ENCODE data around the gene F2RL3.

F2RL3 gene

GRCh38 chr19:16922592-16922934 is 33.8 kb downstream of the F2RL3 start:
- no peak overlapping the region for H3K9ac ChIP-seq
- H3K79me2 ChIP-seq (ENCODE audit: insufficient read depth, low read depth): no peaks in the 10 kb centered on the region
- no peak overlapping the region for H3K4me3 ChIP-seq (IDR thresholded peaks at IDR 0.05; ENCODE audit: insufficient read depth, low read depth, low read length)
- no peak overlapping the region for H3K27ac ChIP-seq
- TF ChIP-seq, protein P1, sequence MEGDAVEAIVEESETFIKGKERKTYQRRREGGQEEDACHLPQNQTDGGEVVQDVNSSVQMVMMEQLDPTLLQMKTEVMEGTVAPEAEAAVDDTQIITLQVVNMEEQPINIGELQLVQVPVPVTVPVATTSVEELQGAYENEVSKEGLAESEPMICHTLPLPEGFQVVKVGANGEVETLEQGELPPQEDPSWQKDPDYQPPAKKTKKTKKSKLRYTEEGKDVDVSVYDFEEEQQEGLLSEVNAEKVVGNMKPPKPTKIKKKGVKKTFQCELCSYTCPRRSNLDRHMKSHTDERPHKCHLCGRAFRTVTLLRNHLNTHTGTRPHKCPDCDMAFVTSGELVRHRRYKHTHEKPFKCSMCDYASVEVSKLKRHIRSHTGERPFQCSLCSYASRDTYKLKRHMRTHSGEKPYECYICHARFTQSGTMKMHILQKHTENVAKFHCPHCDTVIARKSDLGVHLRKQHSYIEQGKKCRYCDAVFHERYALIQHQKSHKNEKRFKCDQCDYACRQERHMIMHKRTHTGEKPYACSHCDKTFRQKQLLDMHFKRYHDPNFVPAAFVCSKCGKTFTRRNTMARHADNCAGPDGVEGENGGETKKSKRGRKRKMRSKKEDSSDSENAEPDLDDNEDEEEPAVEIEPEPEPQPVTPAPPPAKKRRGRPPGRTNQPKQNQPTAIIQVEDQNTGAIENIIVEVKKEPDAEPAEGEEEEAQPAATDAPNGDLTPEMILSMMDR (conservative IDR thresholded peaks at IDR 0.05; ENCODE audit: low read depth, low read length): no peak
- H3K4me1 ChIP-seq (ENCODE audit: low read depth, poor library complexity, severe bottlenecking): peaks cover 4% of the 10 kb centered on the region
- no peak overlapping the region for H2AFZ ChIP-seq (ENCODE audit: low read depth)
- peaks cover 22% of the 10 kb centered on the region for H3K27me3 ChIP-seq (ENCODE audit: insufficient read depth, low read depth)
- no peaks in the 10 kb centered on the region for H4K20me1 ChIP-seq (ENCODE audit: insufficient read depth)
- H3K36me3 ChIP-seq (ENCODE audit: insufficient read depth): no peaks in the 10 kb centered on the region
- no peak overlapping the region for H3K4me2 ChIP-seq

- Histone ChIP-seq H3K4me2 (no peak overlapping the region), H3K27me3 (ENCODE audit: insufficient read depth, low read depth) (peaks cover 18% of the 10 kb centered on the region), H3K4me3 (IDR thresholded peaks at IDR 0.05; ENCODE audit: insufficient read depth, low read depth, low read length) (no peak overlapping the region), H3K4me1 (ENCODE audit: low read depth, poor library complexity, severe bottlenecking) (peaks cover 4% of the 10 kb centered on the region), H3K79me2 (ENCODE audit: insufficient read depth, low read depth) (no peaks in the 10 kb centered on the region), H2AFZ (ENCODE audit: low read depth) (no peak overlapping the region), H4K20me1 (ENCODE audit: insufficient read depth) (no peaks in the 10 kb centered on the region), H3K9ac (no peak overlapping the region), H3K36me3 (ENCODE audit: insufficient read depth) (no peaks in the 10 kb centered on the region), H3K27ac (no peak overlapping the region)
- TF ChIP-seq, protein P1 (conservative IDR thresholded peaks at IDR 0.05; ENCODE audit: low read depth, low read length): no peak
These were observed 34.1 kb downstream of the F2RL3 start for GRCh38 chr19:16922949-16923348.

GRCh38 chr19:16927883-16928282 is 39.1 kb downstream of the F2RL3 start:
- H3K4me1 ChIP-seq (ENCODE audit: low read depth, poor library complexity, severe bottlenecking): no peaks in the 10 kb centered on the region
- peaks cover 14% of the 10 kb centered on the region for H3K27me3 ChIP-seq (ENCODE audit: insufficient read depth, low read depth)
- H3K27ac ChIP-seq: no peak overlapping the region
- H2AFZ ChIP-seq (ENCODE audit: low read depth): no peak overlapping the region
- TF ChIP-seq, protein P1 (conservative IDR thresholded peaks at IDR 0.05; ENCODE audit: low read depth, low read length): no peak
- H3K4me3 ChIP-seq (IDR thresholded peaks at IDR 0.05; ENCODE audit: insufficient read depth, low read depth, low read length): no peak overlapping the region
- H3K9ac ChIP-seq: no peak overlapping the region
- no peaks in the 10 kb centered on the region for H4K20me1 ChIP-seq (ENCODE audit: insufficient read depth)
- H3K36me3 ChIP-seq (ENCODE audit: insufficient read depth): no peaks in the 10 kb centered on the region
- H3K4me2 ChIP-seq: no peak overlapping the region
- no peaks in the 10 kb centered on the region for H3K79me2 ChIP-seq (ENCODE audit: insufficient read depth, low read depth)

DNA sequence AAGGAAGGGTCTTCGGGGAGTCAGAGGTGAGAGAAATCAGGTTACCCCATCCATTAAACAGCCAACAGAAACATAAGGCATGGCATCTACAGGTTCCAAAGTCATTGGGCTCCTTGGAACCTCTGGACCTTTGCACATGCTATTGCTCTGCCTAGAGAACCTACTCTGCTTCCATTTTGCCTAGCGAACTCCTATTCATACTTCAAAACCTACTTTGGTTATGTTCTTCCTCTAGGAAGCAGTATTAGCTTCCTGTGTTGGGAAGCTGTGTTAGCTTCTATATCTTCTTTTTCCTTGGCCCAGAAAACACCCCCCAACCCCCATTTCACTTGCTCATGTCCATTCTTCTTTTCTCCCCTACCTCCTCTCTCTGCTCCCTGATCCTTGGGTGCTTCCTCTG is 39.6 kb downstream of the F2RL3 start:
- no peak overlapping the region for H2AFZ ChIP-seq (ENCODE audit: low read depth)
- TF ChIP-seq, protein P1 (conservative IDR thresholded peaks at IDR 0.05; ENCODE audit: low read depth, low read length): no peak
- H3K9ac ChIP-seq: no peak overlapping the region
- no peaks in the 10 kb centered on the region for H3K79me2 ChIP-seq (ENCODE audit: insufficient read depth, low read depth)
- no peak overlapping the region for H3K4me2 ChIP-seq
- H3K4me1 ChIP-seq (ENCODE audit: low read depth, poor library complexity, severe bottlenecking): no peaks in the 10 kb centered on the region
- H4K20me1 ChIP-seq (ENCODE audit: insufficient read depth): no peaks in the 10 kb centered on the region
- no peaks in the 10 kb centered on the region for H3K36me3 ChIP-seq (ENCODE audit: insufficient read depth)
- peaks cover 14% of the 10 kb centered on the region for H3K27me3 ChIP-seq (ENCODE audit: insufficient read depth, low read depth)
- H3K27ac ChIP-seq: no peak overlapping the region
- H3K4me3 ChIP-seq (IDR thresholded peaks at IDR 0.05; ENCODE audit: insufficient read depth, low read depth, low read length): no peak overlapping the region

DNA sequence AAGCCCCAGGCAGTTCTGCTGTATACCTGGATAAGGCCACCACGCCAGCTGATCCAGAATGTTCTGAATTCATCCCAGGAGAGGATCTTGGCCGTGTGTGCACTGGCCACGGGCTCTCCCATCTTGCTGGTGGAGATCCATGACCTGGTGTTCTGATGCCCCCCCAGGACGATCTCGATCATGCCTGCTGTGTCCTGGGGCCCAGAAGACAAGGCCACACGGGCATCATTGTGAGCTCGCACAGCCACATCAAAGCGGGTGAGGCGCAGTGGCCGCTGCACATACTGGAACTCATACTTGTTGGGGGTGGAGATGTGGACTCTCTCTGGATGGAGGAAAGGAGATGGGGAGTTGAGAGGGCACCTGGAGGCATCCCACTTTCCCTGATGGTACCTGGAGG is 40.1 kb downstream of the F2RL3 start:
- H2AFZ ChIP-seq (ENCODE audit: low read depth): no peak overlapping the region
- peaks cover 12% of the 10 kb centered on the region for H3K27me3 ChIP-seq (ENCODE audit: insufficient read depth, low read depth)
- no peaks in the 10 kb centered on the region for H3K79me2 ChIP-seq (ENCODE audit: insufficient read depth, low read depth)
- no peaks in the 10 kb centered on the region for H3K36me3 ChIP-seq (ENCODE audit: insufficient read depth)
- H3K9ac ChIP-seq: no peak overlapping the region
- H3K27ac ChIP-seq: no peak overlapping the region
- no peak overlapping the region for H3K4me2 ChIP-seq
- TF ChIP-seq, protein P1 (conservative IDR thresholded peaks at IDR 0.05; ENCODE audit: low read depth, low read length): no peak
- no peaks in the 10 kb centered on the region for H4K20me1 ChIP-seq (ENCODE audit: insufficient read depth)
- H3K4me3 ChIP-seq (IDR thresholded peaks at IDR 0.05; ENCODE audit: insufficient read depth, low read depth, low read length): no peak overlapping the region
- no peaks in the 10 kb centered on the region for H3K4me1 ChIP-seq (ENCODE audit: low read depth, poor library complexity, severe bottlenecking)
